Testis (tissue), 2 donors: ENCODE results near the gene E2F3.

Experiments
- POLR2A ChIP-seq: fragments of 450-650 bp; IDR thresholded peaks from one replicate; pipeline ENCODE4 v1.6.1; 2017; ENCODE audit warnings: antibody characterized with exemption, mild to moderate bottlenecking, moderate library complexity
- TF ChIP-seq, protein P1 (sequence below), 3 experiments: fragments of 450-650 bp in 2 of 3; fragments of 200-600 bp in 1 of 3; sonication (generic) in 1 of 3; IDR thresholded peaks; one replicate each; pipeline ENCODE4 v1.5.1; 2016 to 2019; ENCODE audit warnings: antibody characterized with exemption in 3 of 3, mild to moderate bottlenecking in 2 of 3, moderate library complexity in 1 of 3

- TF ChIP-seq, protein P1, sequence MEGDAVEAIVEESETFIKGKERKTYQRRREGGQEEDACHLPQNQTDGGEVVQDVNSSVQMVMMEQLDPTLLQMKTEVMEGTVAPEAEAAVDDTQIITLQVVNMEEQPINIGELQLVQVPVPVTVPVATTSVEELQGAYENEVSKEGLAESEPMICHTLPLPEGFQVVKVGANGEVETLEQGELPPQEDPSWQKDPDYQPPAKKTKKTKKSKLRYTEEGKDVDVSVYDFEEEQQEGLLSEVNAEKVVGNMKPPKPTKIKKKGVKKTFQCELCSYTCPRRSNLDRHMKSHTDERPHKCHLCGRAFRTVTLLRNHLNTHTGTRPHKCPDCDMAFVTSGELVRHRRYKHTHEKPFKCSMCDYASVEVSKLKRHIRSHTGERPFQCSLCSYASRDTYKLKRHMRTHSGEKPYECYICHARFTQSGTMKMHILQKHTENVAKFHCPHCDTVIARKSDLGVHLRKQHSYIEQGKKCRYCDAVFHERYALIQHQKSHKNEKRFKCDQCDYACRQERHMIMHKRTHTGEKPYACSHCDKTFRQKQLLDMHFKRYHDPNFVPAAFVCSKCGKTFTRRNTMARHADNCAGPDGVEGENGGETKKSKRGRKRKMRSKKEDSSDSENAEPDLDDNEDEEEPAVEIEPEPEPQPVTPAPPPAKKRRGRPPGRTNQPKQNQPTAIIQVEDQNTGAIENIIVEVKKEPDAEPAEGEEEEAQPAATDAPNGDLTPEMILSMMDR (IDR thresholded peaks at IDR 0.05): no peak
- no peak for TF ChIP-seq POLR2A
Measured at GRCh38 chr6:20444786-20445271, 43.1 kb downstream of the E2F3 start.
